ENCODE data around the gene GCK.

DNA sequence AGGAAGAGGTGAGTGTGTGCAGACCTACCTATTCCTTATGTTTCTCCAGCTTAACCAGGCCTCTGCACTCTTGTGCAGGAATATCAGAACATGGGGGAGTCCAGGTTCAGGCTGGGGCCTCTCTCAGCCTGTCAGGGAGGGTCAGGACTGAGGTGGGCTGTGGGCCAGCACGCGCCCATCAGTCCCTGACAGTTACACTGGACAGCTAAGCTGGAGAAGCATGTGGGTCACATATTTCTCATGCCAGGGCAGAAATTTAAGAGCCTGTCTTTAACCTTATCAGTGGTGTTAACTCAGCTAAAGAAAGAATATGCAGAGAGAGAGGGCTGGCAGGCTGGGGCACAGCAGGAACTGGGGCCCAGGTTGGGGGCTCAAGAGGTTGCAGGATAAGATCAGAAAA, 57.2 kb downstream of the GCK start:
- TF ChIP-seq, protein P1, sequence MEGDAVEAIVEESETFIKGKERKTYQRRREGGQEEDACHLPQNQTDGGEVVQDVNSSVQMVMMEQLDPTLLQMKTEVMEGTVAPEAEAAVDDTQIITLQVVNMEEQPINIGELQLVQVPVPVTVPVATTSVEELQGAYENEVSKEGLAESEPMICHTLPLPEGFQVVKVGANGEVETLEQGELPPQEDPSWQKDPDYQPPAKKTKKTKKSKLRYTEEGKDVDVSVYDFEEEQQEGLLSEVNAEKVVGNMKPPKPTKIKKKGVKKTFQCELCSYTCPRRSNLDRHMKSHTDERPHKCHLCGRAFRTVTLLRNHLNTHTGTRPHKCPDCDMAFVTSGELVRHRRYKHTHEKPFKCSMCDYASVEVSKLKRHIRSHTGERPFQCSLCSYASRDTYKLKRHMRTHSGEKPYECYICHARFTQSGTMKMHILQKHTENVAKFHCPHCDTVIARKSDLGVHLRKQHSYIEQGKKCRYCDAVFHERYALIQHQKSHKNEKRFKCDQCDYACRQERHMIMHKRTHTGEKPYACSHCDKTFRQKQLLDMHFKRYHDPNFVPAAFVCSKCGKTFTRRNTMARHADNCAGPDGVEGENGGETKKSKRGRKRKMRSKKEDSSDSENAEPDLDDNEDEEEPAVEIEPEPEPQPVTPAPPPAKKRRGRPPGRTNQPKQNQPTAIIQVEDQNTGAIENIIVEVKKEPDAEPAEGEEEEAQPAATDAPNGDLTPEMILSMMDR (IDR thresholded peaks at IDR 0.05): no peak
- TF ChIP-seq POLR2AphosphoS5 (IDR thresholded peaks at IDR 0.05; ENCODE audit: insufficient read depth in 1 of 2, low read depth in 1 of 2) (no peak), POLR2A (IDR thresholded peaks at IDR 0.05) (no peak)

All from vagina (tissue), 2 donors.